Measurements from ENCODE around the gene CHD1.

DNA sequence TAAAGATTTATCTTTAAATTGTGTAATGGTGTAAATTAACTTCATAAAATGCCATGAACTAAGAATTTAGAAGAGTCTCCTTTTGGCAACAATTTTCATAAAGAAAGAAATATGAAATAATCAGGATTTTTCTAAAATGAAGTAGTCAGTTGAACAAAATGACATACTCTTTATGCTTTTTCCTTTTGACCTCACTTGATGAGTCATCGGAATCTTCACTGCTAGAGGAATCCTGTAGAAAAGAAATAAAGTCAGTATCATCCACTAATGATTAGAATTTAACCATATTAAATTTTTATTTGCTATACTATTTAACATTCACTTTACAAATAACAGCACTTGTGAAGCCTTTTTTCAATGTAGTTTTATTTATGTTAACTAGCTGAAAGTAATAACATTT lies 26.1 kb downstream of the CHD1 start:
- TF ChIP-seq, protein P1, sequence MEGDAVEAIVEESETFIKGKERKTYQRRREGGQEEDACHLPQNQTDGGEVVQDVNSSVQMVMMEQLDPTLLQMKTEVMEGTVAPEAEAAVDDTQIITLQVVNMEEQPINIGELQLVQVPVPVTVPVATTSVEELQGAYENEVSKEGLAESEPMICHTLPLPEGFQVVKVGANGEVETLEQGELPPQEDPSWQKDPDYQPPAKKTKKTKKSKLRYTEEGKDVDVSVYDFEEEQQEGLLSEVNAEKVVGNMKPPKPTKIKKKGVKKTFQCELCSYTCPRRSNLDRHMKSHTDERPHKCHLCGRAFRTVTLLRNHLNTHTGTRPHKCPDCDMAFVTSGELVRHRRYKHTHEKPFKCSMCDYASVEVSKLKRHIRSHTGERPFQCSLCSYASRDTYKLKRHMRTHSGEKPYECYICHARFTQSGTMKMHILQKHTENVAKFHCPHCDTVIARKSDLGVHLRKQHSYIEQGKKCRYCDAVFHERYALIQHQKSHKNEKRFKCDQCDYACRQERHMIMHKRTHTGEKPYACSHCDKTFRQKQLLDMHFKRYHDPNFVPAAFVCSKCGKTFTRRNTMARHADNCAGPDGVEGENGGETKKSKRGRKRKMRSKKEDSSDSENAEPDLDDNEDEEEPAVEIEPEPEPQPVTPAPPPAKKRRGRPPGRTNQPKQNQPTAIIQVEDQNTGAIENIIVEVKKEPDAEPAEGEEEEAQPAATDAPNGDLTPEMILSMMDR (IDR thresholded peaks at IDR 0.05): no peak
- no peak for TF ChIP-seq POLR2A (IDR thresholded peaks at IDR 0.05)

Data from Peyer's patch (tissue), 4 donors.